HCT116 (cell line): ENCODE data around the gene EMX1.

ENCODE experiments used
- CEBPB ChIP-seq: IDR thresholded peaks from 2 replicates; pipeline ENCODE4 v1.6.1; 2012; ENCODE audit warnings: low read depth
- CTCF ChIP-seq, 3 experiments: fragments of 200-600 bp in 1 of 3; sonication (generic) in 1 of 3; IDR thresholded peaks in 2 of 3; conservative IDR thresholded peaks in 1 of 3; 2 replicates each; pipeline ENCODE4 v1.5.1; 2012 to 2017; ENCODE audit warnings: low read depth in 2 of 3, low read length in 2 of 3, antibody characterized with exemption in 1 of 3, borderline replicate concordance in 1 of 3, control low read depth in 1 of 3, mild to moderate bottlenecking in 1 of 3, mixed read lengths in 1 of 3, mixed run types in 1 of 3, moderate library complexity in 1 of 3; ENCODE audit not compliant: insufficient read depth in 1 of 3
- ELF1 ChIP-seq: IDR thresholded peaks from 2 replicates; pipeline ENCODE4 v1.6.1; 2012; ENCODE audit warnings: low read depth, borderline replicate concordance
- EZH2 ChIP-seq: fragments of 200-600 bp; sonication (generic); IDR thresholded peaks from 2 replicates; pipeline ENCODE4 v1.6.1; 2017; ENCODE audit warnings: antibody characterized with exemption, mixed run types
- EZH2phosphoT487 ChIP-seq: fragments of 200-600 bp; IDR thresholded peaks from 2 replicates; pipeline ENCODE4 v1.6.1; 2018; ENCODE audit warnings: antibody characterized with exemption, borderline replicate concordance
- JUND ChIP-seq: IDR thresholded peaks from 2 replicates; pipeline ENCODE4 v1.6.1; 2012
- POLR2A ChIP-seq: IDR thresholded peaks from 2 replicates; pipeline ENCODE4 v1.7.0; 2011; ENCODE audit warnings: borderline replicate concordance; ENCODE audit not compliant: insufficient read depth, insufficient read length; ENCODE audit errors: extremely low read depth
- POLR2AphosphoS5 ChIP-seq: IDR thresholded peaks from 2 replicates; pipeline ENCODE4 v1.6.1; 2011; ENCODE audit warnings: mild to moderate bottlenecking, low read depth, low read length, moderate library complexity
- RAD21 ChIP-seq: IDR thresholded peaks from 2 replicates; pipeline ENCODE4 v1.6.1; 2012; ENCODE audit warnings: low read depth, mild to moderate bottlenecking
- REST ChIP-seq: IDR thresholded peaks from 2 replicates; pipeline ENCODE4 v1.6.1; 2012; ENCODE audit warnings: low read depth

GRCh38 chr2:72892506-72893173 lies 24.7 kb upstream of the EMX1 start:
- TF ChIP-seq EZH2 (no peak), CTCF (IDR thresholded peaks at IDR 0.05 in 2 of 3, conservative IDR thresholded peaks at IDR 0.05 in 1 of 3; ENCODE audit: borderline replicate concordance in 1 of 3, insufficient read depth in 1 of 3, low read depth in 2 of 3, low read length in 2 of 3) (peak; percentile 77 to 93 (median 85)), POLR2A (no peak), POLR2AphosphoS5 (no peak), JUND (no peak), RAD21 (peak; percentile 93), EZH2phosphoT487 (no peak), CEBPB (no peak), ELF1 (no peak), REST (no peak)
